Heart left ventricle (tissue), 13 donors: ENCODE results near the gene TNIK.

Experiments used
- CTCF ChIP-seq, 12 donors: fragments of 200-600 bp; sonication (generic) in 4 of 12; IDR thresholded peaks; one replicate each; pipeline versions ENCODE4 v1.5.0 to v1.8.0; 2018 to 2022; ENCODE audit warnings: antibody characterized with exemption in 12 of 12, mild to moderate bottlenecking in 5 of 12
- POLR2A ChIP-seq, 2 donors: fragments of 450-650 bp; IDR thresholded peaks; one replicate each; pipeline ENCODE4 v1.6.1; 2017; ENCODE audit warnings: antibody characterized with exemption in 2 of 2, mild to moderate bottlenecking in 2 of 2, moderate library complexity in 2 of 2
- donor health status: ischemic (EF 13 %, LVEDD 7.1; RV severe dilation, severe dysfunction).
- donor health status: DM: no; HTN: yes; CAD: no.
- donor health status: DM: no; HTN: no; CAD: no.
- donor health status: ischemic (EF 25% LVEDD 6.9; RV normal size, moderate dysfunction).
- donor health status: ischemic (EF 25% LVEDD 5.7; RV mildly dilated, moderate dysfunction).
- donor health status: ischemic (EF 35%, LVEDD 5.7; RV mildly dilated, moderate dysfunction).
- donor health status: nonischemic (EF 11% LVEDD 7.7; RV severe dilation, severe dysfunction).
- donor health status: DM: yes; HTN: yes; CAD: no.
- donor health status: PGD.
- donor health status: ischemic (EF 29% LVEDD 5.4; RV normal size, mild dysfunction).
- donor health status: nonischemic (EF 23%, LVEDD 6.1; RV moderate dilation, normal function).

GRCh38 chr3:171312741-171313140 lies 147.5 kb downstream of the TNIK start:
- no peak for TF ChIP-seq CTCF (IDR thresholded peaks at IDR 0.05)
- TF ChIP-seq POLR2A (IDR thresholded peaks at IDR 0.05), result no peak
